ENCODE data around the gene TEX264.
"Not testable (repeated sequence)": the region's sequence is repeated elsewhere in the genome, so short reads cannot be mapped to it uniquely, and the experiment has no call there.

TEX264 gene

GRCh38 chr3:51670823-51671733, at the start of gene TEX264:
TEX264 (plus strand) TSS chr3:51671252; CDS start chr3:51674305, 3,053 bp downstream.
- DNase-seq, result peak; percentile 91

DNA sequence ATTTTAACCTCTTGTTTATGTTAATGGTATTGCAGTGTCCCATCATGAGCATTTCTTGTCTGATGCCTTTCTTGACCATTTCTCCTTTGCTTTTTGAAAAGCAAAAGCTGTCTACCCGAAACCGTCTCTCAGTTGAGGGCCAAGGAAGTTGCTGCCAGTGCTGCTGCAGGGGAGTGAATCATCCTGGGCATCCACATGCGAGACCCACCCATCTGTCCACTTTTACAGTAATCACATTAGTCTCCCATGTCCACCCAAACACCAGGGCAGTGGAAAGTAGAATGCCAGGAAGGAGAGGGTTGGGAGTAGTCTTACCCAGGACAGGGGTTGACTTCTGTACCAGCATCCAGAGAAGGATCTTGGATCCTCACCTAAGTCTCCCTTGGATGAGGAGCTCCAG, 48.6 kb upstream of the TEX264 start:
- DNase-seq, result no peak

DNA sequence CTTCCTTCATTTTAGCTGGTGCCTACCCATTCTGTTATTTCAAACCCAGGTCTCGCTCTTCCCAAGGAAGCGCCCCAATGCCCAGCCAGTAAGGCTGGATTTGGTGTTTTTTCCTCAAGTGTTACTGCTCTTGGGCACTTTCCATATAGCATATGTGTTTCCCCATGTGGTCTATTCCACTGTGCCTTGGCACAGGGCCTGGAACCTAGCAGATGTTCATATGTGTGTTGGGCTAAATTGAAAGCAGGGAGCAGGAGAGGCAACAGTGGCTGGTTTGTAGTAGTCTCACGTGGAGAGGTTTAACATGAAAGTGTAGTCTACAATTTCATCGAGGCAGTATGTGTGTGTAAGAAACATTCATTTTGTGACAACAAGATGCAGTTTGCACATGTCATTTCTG, 48.2 kb upstream of the TEX264 start:
- DNase-seq, result no peak

DNA sequence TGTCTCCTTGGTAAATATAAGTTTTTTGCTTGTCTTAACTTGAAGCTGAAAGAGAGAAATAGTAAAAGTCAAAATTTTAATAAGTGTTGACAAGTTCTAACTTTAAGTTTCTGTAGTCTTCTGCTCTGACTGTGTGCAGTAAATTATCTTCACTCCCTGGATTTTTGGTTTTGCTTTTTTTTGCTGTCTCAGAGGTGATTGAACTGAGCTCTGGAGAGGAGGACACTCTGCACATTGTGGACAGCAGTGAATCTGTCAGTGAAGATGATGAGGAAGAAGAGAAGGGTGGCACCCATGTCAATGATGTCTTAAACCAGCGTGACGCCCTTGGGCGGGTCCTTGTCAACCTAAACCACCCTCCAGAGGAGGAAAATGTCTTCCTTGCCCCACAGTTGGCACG, 40.5 kb upstream of the TEX264 start:
- DNase-seq, result no peak

DNA sequence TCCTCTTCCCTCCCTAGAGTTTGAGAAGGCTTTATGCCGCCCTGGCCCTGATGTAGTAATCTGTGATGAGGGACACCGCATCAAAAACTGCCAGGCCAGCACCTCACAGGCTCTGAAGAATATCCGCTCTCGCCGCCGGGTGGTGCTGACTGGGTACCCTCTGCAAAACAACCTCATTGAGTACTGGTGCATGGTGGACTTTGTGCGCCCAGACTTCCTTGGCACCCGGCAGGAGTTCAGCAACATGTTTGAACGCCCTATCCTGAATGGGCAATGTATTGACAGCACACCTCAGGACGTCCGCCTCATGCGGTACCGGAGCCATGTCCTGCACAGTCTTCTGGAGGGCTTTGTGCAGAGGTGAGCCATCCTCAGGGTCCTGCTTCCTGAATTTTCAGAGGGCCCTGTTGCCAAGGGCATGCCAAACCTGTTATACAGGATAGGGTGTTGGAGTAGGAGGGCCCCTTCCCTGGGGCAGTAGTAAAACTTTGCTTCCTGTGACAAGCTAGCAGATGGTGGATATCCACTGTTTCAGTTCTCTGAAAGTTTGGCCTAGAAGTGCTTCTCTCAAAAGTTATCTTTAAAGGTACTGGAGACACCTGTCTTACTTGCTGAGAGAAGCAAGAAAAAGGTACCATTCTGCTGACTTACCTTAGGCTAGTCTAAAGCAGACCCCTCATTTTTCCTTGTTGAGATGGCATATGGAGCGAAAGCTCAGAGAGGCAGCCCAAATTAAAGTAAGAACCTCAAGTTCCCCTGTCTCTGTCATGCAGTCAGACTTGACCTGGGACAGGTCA, 33.7 kb upstream of the TEX264 start:
- no peak for DNase-seq

DNA sequence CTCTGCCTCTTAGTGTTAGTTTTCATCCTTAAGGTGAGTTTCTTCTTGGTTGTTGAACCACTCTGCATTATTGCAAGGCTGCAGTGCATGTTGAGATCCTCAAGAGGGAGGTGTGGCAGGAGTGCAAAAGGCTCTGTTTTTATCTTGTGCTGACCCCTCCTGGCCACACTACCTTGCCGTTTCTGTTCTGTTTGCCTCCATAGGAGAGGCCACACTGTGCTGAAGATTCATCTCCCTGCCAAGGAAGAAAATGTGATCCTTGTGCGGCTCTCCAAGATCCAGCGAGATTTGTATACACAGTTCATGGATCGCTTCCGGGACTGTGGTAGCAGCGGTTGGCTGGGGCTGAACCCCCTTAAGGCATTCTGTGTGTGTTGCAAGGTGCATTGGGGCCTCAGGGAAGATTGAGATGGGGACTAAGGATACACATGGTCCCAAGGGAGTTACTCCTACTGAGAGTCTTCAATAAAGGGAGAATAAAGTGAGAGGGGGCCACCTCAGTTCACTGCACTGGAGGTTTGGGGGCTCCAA, 33.0 kb upstream of the TEX264 start:
- DNase-seq, result peak; percentile 43

- no peak for DNase-seq
Measured at GRCh38 chr3:51642462-51642861, 28.6 kb upstream of the TEX264 start.

- no peak for DNase-seq
Measured at GRCh38 chr3:51646091-51646490, 25.0 kb upstream of the TEX264 start.

GRCh38 chr3:51652103-51652502, 18.9 kb upstream of the TEX264 start:
- not testable (repeated sequence) for DNase-seq

- DNase-seq, result not testable (repeated sequence)
Measured at GRCh38 chr3:51653409-51653808, 17.6 kb upstream of the TEX264 start.

- no peak for DNase-seq
Measured at GRCh38 chr3:51657234-51657633, 13.8 kb upstream of the TEX264 start.

- DNase-seq, result no peak
Measured at GRCh38 chr3:51659942-51660341, 11.1 kb upstream of the TEX264 start.

GRCh38 chr3:51662456-51662855, 8.6 kb upstream of the TEX264 start:
- no peak for DNase-seq

DNA sequence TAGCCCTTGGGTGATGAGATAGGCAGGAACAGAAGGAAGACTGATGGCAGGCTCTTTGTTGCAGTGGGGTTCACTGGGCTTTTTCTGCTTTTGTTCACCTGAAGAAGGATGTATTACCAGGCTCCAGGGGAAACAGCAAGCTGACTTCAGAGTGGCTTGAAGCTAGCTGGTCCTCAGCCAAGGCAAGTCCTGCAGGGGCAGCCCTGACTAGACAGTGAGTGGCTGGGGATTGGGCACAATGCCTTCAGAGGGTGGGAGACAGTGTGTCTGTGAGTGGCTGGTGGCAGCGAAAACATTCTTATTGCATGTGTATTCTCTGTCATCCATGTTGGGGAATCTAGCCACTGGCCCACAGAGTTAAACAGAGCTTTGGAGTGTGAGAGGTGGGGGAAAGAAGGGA, 2.3 kb upstream of the TEX264 start:
- no peak for DNase-seq

- peak; percentile 93 for DNase-seq
Measured at GRCh38 chr3:51669241-51670052, 1.6 kb upstream of the TEX264 start.

GRCh38 chr3:51670053-51670822, 814 bp upstream of the TEX264 start:
- peak; percentile 25 for DNase-seq

- peak; percentile 72 for DNase-seq
Measured at GRCh38 chr3:51671734-51672475, 853 bp downstream of the TEX264 start.

DNA sequence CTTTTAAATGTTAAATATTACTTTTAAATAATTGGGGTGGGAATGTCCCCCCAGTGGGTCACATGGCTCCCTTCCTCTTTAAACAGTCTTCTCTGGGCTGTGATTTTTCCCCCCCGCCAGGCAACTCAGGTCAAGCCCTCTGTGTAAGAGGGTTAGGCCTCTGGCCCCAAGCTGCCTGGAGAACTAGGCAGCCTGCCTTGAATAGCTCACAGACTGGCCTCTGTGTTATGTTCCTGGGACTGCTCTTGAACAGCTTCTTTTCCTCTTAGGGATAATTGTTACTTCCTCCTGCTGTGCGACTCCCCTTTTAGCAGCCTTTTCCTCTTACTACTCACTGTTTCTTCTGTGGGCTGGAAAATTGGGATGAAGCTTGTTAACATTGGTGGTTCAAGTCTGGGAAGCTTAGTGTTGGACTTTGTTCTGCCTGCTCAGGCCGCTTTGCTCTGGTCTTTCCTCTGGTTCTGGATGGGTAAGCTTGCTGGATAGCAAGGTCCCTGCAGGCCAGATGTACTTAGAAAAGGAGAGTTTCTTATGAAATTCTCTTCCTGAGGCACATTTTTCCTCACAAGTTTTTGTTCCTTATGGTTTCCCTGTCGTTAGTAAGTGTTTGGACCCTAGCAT, 2.2 kb downstream of the TEX264 start:
- no peak for DNase-seq

- DNase-seq, result no peak
Measured at GRCh38 chr3:51673802-51674654, 3.0 kb downstream of the TEX264 start.

DNA sequence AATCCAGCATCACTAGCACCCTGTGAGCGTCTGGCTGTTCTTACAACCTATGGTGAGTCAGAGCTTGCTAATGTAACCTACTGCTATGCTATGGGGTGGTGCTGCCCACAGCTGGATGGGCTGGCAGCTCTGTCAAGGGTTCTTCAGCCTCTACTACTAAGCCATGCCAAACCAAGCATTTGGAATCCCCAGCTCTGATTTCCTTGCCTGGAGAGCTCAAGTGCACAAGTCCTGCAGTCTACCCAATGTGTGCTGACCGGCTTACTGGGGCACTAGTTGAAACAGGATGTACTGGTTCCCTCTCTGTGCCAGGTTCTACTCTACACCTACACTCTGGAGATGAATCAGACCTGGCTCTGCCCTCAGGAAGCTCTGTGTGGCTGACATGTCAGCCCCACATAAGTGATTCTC, 4.2 kb downstream of the TEX264 start:
- peak; percentile 49 for DNase-seq

Measured in activated CD4-positive, alpha-beta T cell treated with anti-CD3 and anti-CD28 coated beads for 48 hours (primary cell).